ENCODE results near the gene ZAP70.
A peak's percentile ranks its signal among the peaks of the same experiment; 100 is the strongest.
"Not testable (repeated sequence)": the region's sequence is repeated elsewhere in the genome, so short reads cannot be mapped to it uniquely, and the experiment has no call there.

Gene ZAP70

DNA sequence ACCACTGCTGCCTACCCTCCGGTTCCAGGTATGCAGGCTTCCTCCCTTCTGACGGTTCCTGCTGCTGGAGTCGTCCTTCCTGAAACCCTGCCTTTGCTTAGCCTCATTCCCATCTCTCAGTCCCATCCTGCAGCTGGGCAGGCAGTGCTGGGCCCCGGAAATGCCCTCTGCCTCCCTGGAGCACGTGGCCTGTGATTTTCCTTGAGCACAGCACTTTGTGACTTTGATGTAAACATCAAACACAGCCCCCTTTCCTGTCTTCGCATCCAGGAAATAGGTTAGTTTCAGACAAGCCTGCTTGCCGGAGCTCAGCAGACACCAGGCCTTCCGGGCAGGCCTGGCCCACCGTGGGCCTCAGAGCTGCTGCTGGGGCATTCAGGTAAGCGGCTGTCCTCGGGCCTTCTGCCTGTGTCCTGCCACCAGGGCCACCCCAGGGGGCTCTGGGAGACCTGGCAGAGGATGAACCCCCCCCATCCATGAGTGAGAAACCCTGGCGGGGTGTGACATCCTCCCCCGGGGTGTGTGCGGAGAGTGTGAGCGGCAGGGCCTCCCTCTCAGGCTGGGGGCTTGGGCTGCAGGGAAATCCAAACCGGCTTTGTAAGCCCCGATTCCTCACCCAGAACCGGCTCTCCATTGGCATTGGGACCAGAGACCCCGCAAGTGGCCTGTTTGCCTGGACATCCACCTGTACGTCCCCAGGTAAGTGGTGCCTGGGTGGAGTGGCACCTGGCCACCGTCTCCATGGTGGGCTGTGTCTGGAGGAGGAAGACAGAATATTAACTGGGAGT, at the start of gene ZAP70:
Gene ZAP70, plus strand, starts transcription at position 281 of the 788 bp plus-strand sequence. CDS start 10,461 bp downstream, outside the sequence.
- peak; percentile 69 for DNase-seq

DNA sequence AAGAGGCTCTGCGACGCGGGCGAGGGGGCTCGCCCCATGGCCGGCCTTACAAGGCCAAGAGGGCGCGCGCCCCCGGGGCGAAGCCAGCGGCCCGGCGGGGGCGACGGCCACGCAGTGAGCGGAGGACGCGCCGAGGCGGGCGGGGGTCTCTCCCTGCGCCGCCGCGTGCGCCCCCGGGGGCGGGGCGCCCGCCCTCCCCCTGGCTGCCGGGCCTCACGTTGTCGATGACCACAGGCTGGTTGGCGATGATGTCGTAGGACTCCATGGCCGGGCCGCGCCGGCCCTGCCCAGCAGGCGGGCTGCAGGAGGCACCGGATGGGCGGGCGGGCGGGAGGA, 49.8 kb upstream of the ZAP70 start:
- DNase-seq = no peak

DNA sequence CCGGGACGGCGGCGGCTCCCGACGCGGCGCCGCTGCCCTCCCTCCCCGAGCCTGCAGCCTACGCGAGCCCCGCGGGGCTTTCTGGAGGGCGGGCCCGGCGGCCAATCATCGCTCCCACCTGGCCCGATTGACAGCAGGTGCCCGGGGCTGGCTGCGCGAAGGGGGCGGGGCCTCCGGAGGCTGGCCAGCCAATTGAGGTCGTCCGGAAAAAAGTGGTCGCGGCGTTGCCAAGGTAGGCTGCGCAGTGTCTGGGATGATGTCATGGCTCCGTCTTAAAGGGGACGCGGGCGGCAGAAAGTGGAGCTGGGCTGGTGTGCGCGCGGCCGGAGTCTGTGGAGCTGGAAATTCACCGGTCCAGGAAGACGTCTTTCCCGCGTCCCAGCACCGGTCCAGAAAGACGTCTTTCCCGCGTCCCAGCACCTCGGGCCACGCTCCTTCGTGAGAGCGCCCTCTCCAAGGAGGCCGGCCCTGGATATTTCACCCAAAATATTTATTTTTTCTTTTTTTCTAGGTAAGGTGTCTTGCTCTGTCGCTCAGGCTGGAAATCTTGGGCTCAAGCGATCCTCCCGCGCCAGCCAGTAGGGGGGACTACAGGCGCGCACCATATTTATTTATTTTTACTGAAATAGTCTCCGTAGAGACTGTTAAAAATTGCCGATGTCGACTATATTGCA, 49.3 kb upstream of the ZAP70 start, which contains the start of gene ACTR1B:
Gene ACTR1B, minus strand, starts transcription at position 83 of the 674 bp plus-strand sequence. CDS start 154 bp downstream, outside the sequence.
- peak; percentile 98 for DNase-seq

DNA sequence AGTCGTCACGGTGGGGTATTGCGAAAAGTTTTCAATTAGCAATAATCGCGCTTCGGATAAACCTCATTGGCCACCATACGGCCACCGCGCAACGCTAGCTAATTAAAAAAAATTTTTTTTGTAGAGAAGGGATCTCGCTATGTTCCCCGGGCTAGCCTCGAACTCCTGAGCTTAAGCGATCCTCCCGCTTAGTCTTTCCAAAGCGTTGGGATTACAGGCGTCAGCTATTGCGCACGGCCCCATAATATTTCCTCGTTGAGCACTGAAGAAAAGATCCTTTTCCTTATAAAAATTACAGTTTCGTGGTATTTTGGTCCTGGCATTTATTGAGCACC, 48.8 kb upstream of the ZAP70 start:
- no peak for DNase-seq

DNA sequence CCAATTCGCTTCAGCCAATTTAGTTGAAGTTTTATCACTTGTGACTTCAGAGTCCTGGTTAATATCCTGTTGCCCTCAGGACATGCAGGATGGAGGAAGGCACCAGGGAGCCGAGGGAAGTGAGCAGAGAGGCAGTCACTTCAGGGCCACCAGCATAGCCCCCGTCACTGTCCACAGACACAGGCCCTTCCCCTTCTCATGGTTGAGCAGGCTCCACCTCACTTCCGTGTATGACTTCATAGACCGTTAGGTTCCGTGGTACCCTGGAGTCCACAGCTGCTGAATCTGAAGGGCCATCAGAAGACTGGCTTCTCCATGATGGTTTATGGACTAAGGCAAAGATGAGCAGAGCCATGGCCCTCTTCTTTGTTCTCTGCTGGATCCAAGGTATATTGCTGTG, 43.9 kb upstream of the ZAP70 start, which contains the start of gene C2orf92:
Gene C2orf92, plus strand, starts transcription at position 266 of the 400 bp plus-strand sequence. Its CDS starts 76 bp downstream, at position 342.
- DNase-seq = no peak

DNA sequence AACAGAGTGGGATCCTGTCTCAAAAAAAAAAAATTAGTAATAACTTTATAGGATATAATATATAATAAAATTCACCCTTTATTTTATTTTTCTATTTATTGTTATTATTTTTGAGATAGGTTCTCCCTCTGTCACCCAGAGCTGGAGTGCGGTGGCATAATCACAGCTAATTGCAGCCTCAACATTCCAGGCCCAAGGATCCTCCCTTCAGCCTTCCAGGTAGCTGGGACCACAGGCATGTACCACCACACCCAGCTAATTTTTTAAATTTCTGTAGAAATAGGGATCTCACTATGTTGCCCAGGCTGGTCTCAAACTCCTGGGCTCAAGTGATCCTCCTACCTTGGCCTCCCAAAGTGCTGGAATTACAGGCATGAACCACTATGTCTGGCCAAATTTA, 42.9 kb upstream of the ZAP70 start:
- DNase-seq = no peak

DNA sequence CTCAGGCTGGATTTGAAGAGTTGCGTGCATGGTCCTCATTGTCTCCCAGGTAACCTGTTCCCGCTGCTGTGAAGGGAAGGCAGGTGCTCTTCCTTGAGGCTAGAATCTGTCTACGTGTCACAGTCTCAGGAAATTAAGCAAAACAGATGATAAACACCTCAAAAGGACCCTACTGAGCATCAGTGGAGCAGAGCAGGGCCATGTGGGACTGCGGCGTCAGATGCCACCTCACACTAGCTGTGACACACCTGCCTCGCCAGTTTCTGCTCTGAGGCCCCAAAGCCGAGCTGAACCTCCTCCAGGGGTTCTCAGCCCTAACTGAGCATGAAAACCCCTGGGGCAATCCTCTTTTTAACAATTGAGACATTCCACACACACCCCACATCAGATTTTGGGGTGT, 41.9 kb upstream of the ZAP70 start:
- DNase-seq = no peak

DNA sequence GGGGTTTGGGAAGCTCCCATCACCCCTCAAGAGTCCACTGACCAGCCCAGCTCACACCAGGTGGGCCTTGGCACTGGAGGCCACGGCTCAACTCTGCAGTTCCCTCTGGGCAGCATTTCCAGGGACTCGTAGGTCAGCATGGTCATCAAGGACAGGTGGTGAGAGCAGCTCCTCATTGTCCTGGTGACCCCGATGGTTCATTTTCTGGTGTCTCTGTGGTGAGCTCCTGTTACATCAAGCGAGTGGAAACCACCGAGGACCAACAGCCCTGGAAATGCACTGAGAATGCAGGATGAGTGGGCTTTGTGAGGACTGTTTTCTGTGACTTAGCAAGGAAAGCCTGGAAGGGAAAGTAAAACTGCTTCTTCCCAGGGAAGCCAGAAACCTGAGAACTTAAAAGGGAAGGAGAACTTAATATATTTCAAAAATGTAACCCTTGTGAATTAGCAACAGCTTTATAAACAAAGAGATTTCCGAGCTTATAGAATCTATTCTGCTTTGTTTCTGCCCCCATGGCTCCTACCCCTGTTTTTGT, 40.7 kb upstream of the ZAP70 start:
- not testable (repeated sequence) for DNase-seq

DNA sequence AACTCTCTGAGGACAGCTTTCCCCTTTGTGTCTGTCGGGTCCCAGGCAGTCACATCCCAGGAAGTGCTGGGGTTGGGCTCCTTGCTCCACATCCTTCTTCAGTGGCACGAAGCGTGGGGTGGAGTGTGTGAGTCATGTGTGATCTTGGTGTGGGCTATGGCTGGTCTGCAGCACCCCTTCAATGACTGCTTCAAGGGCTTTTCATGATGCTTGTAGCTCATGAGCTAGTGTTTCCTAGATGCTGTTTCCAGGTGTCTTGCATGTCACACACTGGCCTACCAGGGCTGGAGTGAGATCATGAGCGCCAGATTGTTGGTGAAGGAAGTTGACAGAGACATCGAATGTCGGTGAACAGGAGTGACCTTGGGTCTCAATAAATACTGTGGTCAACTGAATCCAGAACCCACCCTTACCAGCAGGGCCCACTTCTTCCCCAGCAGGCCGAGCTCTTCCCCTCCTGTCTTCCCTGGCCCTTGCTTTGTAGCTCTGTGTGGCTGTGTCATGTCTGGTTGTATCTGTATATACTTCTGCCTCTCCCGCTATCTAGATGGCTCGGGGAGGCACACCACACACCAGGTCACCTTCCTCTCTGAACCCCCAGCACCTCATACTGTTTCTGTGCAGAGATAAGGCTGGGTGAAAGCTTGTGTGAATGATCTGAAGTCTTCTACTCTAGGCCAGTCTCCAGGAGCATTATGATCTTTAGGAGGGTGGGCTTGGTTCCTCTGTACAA, 40.0 kb upstream of the ZAP70 start:
- DNase-seq = peak; percentile 54

DNA sequence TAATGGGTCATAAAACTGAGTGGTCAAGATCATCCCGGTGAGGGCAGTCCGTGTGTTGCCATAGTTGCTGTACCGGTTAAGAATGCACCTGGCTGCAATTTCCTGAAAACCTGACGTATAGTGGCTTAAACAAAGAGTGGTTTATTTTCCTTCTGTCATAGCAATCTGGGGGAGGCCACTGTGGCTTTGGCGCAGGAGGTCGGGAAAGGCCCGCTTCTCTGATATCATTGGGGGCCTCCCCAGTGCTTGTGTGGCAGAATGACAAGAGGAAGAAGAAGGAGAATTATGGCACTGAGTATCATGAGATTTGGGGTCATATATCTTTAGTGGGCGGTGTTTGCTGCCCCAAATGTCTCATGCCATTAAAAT, 39.5 kb upstream of the ZAP70 start:
- DNase-seq = peak; percentile 65

DNA sequence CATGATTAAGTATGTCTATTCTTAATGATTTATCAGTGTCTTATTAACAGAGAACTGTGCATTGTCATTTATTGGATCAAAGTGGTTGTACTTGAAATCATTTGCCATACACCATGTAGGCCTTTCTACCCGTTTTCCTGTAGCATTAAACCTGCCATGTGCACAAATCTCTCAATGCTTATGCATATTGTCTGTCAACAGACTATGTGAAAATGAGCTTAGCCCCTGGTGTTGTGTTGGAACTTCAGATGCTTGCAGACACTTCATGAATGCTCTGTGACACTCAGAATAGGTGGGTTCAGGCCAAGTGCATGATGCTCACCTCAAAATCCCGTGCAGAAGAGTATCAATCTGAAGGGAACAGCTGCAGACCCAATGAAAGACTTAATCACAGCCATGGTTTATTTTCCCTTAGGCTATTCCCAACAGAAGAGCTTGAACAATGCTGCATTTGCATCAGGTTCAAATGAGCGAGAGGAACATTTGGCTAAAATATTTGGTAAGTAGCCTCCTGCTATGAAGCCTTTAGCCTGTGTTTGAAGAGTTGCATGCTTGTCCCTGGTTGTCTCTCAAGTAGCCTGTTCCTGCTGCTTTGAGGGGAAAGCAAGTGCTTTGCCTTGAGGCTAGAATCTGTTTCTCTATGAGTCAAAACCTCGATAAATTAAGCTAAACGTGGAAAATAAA, 37.8 kb upstream of the ZAP70 start:
- no peak for DNase-seq

DNA sequence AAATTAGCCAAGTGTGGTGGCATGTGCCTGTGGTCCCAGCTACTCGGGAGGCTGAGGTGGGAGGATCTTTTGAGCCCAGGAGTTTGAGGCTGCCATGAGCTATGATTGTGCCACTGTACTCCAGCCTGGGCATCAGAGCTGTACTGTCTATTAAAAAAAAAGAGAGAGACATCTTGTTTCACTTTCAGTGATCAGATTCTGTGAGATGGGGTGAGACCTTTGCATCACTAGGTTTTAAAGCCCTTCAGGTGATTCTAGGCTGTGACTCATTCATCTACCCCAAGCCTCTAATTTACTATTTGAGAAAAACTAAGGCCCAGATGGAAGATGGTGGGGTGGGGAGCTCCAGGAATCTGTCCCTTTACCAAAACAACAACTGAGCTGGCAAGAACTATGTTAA, 36.8 kb upstream of the ZAP70 start:
- DNase-seq = no peak

DNA sequence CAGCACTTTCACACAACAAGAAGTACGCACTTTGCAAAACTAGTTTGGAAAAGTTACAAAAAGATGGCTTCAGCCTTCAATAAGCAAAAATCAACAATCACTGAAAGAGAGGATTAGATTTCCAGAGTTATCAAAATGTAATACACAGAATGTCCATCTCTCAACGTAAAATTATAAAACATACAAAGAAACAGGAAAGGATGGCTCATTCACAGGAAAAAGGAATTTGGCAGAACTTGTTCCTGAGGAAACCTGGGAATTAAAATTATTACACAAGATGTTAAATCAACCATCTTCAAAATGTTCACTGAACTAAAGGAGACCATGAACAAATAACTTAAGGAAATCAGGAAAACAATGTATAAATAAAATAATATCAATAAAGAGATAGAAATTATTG, 35.9 kb upstream of the ZAP70 start:
- DNase-seq = no peak

DNA sequence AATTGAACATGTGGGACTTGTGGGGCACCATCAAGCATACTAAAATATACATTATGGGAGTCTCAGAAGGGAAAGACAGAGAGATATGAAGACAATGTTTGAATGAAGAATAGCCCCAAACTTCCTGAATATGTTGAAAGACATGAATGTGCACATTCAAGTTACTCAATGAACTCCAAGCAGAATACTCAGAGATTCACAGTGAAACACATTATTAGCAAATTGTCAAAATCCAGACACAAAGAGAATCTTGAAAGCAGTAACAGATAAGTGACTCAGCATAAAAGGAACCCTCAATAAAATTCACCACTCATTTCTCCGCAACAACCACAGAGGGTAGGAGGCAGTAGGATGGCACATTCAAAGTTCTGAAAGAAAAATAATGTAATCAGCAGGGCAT, 35.1 kb upstream of the ZAP70 start:
- no peak for DNase-seq

DNA sequence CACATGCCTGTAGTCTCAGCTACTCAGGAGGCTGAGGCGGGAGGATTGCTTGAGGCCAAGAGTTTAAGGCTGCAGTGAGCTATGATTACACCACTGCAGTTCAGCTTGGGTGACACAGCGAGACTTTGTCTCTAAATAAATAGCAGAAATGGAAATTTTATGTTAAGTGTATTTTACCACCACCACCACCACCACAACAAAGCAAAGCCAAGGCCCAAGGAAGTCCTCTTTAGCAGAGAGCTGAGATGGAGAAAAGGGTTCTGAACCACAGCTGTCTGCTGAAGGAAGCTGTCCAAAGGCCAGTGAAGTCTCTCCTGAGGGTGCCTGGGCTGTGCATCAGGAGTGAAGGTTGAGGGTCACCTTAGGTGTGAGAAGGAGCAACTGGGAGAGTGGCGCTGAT, 26.1 kb upstream of the ZAP70 start:
- not testable (repeated sequence) for DNase-seq

DNA sequence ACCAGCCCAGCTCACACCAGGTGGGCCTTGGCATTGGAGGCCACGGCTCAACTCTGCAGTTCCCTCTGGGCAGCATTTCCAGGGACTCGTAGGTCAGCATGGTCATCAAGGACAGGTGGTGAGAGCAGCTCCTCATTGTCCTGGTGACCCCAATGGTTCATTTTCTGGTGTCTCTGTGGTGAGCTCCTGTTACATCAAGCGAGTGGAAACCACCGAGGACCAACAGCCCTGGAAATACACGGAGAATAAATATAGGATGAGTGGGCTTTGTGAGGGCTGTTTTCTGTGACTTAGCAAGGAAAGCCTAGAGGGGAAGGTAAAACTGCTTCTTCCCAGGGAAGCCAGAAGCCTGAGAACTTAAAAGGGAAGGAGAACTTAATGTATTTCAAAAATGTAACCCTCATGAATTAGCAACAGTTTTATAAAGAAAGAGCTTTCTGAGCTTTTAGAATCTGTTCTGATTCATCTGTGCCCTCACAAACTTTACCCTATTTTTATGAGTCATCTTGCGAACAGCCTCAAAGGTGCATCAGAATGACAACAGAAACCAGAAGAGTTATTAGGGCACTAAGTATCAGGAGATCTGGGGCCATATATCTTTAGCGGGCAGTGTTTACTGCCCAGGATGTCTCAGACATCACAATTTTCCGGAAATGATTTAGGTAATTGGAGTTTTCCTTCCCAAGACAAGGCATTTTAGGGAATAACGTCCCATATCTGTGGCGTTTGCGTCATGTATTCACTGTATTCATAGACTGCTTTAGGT, 25.1 kb upstream of the ZAP70 start:
- no peak for DNase-seq

DNA sequence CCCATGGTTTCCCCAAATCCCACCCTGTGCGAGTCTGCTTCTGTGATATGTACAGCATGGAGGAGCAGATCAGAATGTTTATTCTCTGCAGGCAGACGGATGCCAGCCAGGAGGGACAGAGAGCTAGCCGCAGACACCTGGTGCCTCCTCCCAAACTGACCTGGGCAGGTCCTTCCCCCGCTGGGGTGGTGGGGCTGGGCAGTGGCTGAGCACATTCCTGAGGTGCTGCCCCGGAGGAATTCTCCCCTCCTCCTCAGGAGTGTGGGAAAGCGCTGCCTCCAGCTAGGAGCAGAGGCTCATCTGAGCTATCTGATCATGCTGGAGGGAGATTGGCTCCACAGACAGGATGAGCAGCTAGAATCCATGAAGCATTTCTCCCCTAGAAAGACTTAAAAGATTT, 22.2 kb upstream of the ZAP70 start:
- no peak for DNase-seq

DNA sequence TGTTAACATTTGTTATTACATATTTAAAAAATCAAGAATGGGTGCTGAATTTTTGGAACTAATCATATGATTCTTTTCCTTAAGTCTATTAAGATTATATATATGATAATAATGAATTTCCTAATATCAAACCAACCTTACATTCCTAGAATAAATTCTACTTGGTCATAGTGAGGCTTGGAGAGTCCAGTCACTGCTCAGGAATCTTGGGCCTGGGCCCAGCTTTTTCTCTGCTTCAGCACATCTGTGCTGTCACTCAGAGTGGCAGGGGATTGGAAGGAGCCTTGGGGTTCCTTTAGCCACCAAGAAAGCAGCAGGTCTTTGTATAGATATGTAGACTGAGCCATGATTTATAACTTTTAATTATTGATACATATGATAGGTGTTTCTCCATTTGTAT, 19.9 kb upstream of the ZAP70 start:
- DNase-seq = no peak

DNA sequence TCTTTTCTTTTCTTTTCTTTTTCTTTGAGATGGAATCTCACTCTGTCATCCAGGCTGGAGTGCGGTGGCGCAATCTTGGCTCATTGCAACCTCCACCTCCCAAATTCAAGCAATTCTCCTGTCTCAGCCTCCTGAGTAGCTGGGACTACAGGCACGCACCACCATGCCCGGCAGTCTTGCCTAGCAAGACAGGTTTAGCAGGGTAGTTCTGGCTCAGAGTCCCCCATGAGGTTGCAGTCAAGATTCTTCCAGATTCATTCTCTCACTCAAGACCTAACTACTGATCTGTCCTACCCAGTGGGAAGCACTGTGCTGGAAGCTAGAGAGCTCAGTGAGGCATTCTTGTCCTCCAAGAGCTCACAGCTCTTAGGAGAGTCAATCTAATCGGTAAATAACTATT, 17.6 kb upstream of the ZAP70 start:
- no peak for DNase-seq

DNA sequence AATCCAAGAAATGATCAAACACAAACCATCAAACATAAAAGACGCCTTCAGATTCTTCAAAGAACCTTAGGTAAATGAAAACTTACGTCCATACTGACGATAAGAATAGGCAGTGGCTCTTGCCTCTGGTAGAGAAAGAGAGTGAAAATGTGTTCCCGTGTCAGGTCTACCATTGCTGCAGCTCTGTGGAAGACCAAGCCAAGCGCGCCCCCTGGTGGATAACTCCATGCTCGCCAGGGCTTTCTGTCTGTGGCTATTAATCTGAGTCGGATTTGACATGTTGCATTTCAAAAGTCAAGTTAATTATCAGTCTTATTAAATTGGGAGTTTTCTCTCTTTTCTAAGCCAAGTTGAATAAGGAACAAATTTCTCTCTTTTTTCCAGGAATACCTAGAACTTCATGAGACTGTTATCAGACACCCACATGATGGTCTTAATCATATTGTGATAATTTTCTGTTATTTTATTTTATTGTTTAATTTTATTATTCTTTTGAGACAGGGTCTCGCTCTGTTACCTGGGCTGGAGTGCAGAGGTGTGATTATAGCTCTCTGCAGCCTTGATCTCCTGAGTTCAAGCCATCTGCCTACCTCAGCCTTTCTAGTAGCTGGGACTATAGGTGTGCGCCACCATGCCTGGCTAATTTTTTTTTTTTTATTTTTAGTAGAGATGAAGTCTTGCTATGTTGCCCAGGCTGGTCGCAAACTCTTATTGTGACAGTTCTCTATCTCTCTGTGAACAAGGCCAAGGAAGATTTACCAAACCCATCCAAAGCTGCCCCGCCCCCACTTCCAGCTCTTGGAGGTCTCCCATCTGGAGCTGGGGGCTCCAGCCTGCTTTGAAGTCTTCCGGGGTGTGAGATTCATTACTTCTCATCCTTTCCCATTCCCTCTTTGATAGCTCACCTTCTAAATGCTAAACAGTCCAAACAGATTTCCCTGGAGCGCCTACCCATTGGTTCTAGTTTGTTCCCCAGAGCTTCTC, 15.8 kb upstream of the ZAP70 start:
- DNase-seq = peak; percentile 90

DNA sequence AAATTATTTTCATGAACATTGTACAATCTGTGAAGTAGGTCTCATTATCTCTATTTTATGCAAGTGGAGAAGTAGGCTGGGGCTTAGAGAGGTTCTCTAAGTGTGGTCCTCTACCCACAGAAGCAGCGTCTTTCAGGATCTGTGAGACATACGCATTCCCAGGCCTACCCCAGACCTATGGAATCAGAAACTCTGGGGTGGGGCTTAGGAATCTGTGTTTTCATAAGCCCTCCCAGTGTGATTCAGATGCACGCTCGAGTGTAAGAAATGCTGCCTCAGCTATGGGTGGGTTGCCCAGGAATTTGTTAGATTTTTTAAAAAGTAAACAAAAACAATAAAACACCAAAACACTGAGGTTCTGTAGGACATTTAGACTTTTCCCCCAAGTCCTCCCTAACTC, 14.8 kb upstream of the ZAP70 start:
- no peak for DNase-seq
